Fibroblast of mammary gland (primary cell): Measurements from ENCODE around the gene DUSP8.

Source experiments
- DNase-seq: peaks from one replicate; pipeline ENCODE4 v3.0.0-alpha.2; 2010; ENCODE audit warnings: low read depth
- H3K4me3 ChIP-seq: 2 replicates; pipeline ENCODE4 v1.5.1; 2011; ENCODE audit warnings: low read depth, mild to moderate bottlenecking, low read length, moderate library complexity; ENCODE audit not compliant: control insufficient read depth
- TF ChIP-seq, protein P1 (sequence below): conservative IDR thresholded peaks from 2 replicates; pipeline ENCODE4 v1.5.1; 2011; ENCODE audit warnings: low read depth, low read length, inconsistent platforms; ENCODE audit not compliant: control insufficient read depth, insufficient read depth

DUSP8 gene

DNA sequence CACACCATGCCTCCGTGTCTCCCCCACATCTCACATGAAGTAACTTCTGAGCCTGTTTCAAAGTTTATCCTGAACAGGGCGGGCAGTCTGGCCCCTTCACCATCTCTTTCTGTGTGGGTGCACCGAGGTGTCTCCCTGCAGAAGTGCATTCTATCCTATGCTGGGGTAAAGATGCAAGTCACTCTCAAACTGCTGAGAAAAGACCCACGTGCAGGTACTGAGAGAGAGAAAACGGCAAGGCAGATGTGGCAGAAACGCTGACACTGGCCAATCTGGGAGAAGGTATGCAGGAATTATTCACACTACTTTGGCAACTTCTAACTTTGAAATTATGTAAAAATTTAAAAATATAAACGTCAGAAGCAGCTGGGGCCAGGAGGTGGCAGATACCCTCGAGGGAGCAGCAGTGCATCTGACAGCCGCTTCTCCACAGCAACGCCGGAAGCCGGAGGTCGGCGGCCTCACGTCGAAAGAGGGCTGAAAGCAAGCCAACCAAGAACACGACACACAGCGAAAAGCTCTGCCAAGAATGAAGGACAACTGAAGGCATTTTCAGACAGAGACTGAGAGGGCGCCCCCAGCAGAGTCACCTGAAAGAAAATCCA is 51.3 kb downstream of the DUSP8 start:
- TF ChIP-seq, protein P1, sequence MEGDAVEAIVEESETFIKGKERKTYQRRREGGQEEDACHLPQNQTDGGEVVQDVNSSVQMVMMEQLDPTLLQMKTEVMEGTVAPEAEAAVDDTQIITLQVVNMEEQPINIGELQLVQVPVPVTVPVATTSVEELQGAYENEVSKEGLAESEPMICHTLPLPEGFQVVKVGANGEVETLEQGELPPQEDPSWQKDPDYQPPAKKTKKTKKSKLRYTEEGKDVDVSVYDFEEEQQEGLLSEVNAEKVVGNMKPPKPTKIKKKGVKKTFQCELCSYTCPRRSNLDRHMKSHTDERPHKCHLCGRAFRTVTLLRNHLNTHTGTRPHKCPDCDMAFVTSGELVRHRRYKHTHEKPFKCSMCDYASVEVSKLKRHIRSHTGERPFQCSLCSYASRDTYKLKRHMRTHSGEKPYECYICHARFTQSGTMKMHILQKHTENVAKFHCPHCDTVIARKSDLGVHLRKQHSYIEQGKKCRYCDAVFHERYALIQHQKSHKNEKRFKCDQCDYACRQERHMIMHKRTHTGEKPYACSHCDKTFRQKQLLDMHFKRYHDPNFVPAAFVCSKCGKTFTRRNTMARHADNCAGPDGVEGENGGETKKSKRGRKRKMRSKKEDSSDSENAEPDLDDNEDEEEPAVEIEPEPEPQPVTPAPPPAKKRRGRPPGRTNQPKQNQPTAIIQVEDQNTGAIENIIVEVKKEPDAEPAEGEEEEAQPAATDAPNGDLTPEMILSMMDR = no peak
- no peak overlapping the region for H3K4me3 ChIP-seq
- no peak for DNase-seq

DNA sequence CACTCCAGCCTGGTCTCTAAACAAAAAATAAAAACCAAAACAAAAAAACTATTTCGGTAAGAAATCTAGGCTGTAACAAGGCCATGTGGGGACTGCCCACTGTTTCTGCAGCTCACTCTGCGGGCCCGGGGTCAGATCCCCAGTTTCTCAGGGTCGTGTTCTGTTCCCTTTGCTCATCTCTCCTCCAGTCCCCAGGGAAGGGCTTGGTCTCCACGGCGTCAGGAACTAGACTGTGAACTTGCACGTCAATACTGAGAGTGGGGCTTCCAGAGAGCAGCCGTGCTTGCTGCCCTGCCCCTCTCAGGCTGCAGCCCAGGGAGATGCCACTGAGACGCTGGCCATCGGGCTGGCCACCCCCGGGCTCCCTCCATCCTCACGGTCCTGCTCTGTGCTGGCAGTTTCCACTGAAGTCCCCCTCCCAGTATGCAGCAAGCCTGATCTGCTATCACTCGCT is 51.8 kb downstream of the DUSP8 start:
- TF ChIP-seq, protein P1 = no peak
- no peak for DNase-seq
- no peak overlapping the region for H3K4me3 ChIP-seq

DNA sequence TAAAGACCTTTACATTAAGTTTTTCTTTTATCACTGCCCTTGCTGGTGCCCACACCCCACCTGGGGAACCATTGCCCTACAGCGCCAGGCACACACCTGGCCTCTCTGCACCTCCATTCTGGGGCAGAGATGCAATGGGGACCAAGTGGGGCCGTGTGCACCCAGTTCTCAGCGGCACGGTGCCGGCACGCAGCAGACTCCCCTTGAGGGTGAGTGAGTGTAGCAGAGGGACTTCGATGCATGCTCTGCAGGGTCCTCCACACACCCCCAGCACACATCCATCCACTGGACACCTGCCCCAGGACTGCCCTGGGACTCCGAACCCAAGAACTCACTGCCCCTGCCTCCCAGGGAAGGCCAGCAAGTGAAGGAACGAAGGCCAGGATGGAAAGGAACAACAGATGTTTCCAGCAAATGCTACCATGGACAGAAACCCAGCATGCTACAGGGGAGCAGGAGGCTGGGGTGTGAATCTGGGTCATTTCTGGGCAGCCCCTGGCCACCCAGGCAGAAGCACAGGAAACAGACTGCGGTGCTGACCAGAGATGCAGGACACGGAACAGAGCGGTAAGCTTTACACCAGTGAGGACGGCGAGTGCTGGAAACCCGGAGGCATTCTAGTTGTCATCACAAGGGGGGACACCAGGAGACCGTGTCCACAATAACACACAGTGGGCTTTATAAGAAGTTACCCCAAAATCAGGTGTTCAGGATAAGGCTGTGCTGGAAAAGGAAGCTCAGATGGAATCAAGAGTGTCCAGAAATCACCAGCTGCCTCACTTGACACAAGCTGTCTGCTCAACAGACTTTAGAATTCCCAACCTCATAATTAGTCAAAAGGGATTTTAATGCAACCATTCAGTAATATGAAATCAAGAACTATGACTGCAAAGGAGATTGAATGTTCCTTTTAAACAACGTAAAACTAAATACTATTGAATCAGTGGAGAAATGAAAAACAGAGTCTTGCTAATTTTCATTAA is 52.8 kb downstream of the DUSP8 start:
- no peak overlapping the region for H3K4me3 ChIP-seq
- TF ChIP-seq, protein P1 = no peak
- no peak for DNase-seq

DNA sequence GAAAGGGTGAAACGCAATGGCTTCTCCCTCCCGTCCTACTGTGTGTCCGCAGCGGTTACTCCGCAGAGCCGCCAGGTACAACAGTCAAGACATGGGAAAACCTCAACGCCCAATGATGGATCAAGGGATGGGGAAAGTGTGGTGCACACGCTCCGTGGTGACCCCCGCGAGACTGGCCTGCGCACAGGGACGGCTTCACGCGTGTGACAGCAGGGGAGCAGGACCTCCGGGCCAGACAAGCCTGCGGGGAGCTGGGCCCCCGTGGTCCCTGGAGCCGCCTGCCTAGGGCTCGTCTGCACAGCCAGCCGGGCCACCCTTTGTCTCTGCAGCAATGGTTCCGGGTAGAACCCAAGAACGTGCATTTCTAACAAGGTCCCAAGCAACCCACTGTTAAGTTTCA is 53.8 kb downstream of the DUSP8 start:
- TF ChIP-seq, protein P1 = no peak
- no peak for DNase-seq
- H3K4me3 ChIP-seq = no peak overlapping the region

DNA sequence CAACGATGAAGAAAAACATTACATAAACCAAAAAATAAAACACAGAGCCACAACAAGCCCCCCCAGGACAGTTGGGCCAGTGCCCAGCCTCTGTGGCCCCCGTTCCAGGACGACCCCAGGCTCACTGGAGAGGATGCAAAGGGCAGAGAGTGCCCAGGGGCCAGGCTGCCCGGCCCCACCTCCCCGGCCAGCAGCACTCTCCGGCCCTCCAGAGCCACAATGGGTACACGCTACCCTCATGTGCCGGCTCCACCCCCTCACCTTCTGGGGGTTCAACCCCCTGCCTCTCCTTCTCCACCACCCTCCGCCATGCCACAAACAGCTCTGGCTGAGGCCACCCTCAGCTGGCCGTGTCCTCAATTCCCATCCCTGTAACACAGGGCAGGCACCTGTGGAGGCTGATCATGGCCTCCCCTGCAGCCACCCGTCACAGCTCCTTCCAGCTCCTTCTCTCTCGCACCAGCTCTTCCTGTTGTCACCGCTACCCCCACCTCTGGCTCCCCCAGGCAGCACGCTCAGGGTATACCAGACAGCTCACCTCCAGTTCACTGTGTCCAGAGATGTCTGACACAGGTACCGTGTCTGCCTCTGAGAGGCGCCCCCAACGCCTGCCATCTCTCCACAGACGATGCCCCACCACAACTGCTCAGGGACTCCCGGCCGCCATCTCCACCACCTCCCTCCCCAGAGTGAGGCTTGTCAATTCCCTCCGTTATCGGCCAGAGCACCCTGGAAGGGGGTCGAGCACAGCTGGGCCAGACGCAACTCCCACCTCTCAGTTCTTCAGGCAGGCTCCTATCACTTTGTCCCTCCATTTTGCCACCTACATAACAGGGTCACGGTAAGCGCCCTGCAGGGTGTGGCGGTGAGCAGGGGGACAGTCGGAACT is 54.7 kb downstream of the DUSP8 start:
- H3K4me3 ChIP-seq = no peak overlapping the region
- DNase-seq = no peak
- TF ChIP-seq, protein P1 = no peak

DNA sequence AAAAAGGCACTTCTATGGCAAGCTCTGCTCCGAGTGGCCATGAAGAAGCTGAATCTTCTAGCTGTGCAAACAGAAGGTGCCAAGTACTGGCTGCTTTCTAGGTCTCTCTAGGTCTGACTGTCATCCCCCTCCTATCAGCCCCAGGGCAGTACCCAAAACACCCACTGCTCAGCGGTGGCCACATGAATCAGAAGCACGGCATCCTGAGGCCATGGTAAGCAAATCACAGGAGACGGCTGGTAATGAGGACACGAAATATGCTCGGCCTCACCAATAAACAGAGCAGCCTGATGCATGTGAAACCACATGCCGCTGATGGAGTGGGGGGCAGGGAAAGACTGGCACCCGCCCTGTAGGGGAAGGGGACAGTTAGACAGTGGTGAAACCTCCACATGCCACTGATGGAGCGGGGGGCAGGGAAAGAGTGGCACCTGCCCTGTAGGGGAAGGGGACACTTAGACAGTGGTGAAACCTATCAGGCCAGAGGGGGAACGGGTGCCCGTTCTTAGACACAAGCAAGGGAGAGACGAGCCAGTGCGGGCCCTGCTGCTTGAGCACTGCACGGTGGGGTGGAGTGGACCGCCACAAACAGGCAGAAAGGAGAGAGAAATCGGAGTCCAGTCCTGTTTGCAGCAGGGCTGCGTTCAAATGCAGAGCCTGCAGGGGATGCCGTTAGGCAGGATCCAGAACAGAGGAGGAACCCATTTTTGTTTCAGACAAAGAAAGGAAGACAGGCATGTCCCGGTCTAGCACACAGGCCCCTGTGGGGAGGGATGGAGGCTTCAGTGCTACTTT is 55.6 kb downstream of the DUSP8 start:
- DNase-seq = no peak
- TF ChIP-seq, protein P1 = no peak
- no peak overlapping the region for H3K4me3 ChIP-seq
